Peyer's patch (tissue), 4 donors: ENCODE data around the gene SGCB. TPM values are rescaled to one million over a fixed set of nuclear protein-coding genes. Genes with fewer than 3 reads are reported as not detected.

Experiments used
- DNase-seq, 3 donors: peaks; one replicate each; pipeline ENCODE4 v3.0.0-alpha.2; 2017 to 2019
- H3K27ac ChIP-seq, 4 donors: fragments of 200-600 bp; sonication (generic); one replicate each; pipeline ENCODE4 v1.5.1; 2016 to 2019
- H3K27me3 ChIP-seq, 2 donors: fragments of 200-600 bp; sonication (generic); one replicate each; pipeline ENCODE4 v1.5.1; 2019
- H3K36me3 ChIP-seq, 3 donors: fragments of 200-600 bp; sonication (generic); one replicate each; pipeline ENCODE4 v1.5.1; 2016 to 2019
- H3K4me1 ChIP-seq, 4 donors: fragments of 200-600 bp; sonication (generic); one replicate each; pipeline ENCODE4 v1.5.1; 2016 to 2019
- H3K4me3 ChIP-seq, 4 donors: fragments of 200-600 bp; sonication (generic); 1 replicate in 3 of 4; 2 replicates in 1 of 4; pipeline ENCODE4 v1.5.1; 2016 to 2019; ENCODE audit warnings: mild to moderate bottlenecking in 1 of 4
- H3K9me3 ChIP-seq, 4 donors: fragments of 200-600 bp; sonication (generic); one replicate each; pipeline ENCODE4 v1.5.1; 2016 to 2019; ENCODE audit warnings: mild to moderate bottlenecking in 1 of 4
- CTCF ChIP-seq, 6 experiments: fragments of 450-650 bp in 4 of 6; fragments of 200-600 bp in 2 of 6; sonication (generic) in 1 of 6; IDR thresholded peaks; one replicate each; pipeline ENCODE4 v1.5.1; 2017 to 2019; ENCODE audit warnings: antibody characterized with exemption in 6 of 6, mild to moderate bottlenecking in 3 of 6, moderate library complexity in 1 of 6
- POLR2A ChIP-seq, 2 donors: fragments of 450-650 bp; IDR thresholded peaks; one replicate each; pipeline ENCODE4 v1.5.1; 2017; ENCODE audit warnings: antibody characterized with exemption in 2 of 2, mild to moderate bottlenecking in 2 of 2, moderate library complexity in 2 of 2
- total RNA-seq, 4 donors: library from RNA; depleted of rRNA; stranded (reverse); fragments of >200 nt; gene quantifications; one replicate each; pipeline ENCODE4 v1.1.0, GENCODE V29; 2016

Gene SGCB
- total RNA-seq, 4 donors from 2014 or later: 13.0 to 33.8 (median 21.5) TPM

DNA sequence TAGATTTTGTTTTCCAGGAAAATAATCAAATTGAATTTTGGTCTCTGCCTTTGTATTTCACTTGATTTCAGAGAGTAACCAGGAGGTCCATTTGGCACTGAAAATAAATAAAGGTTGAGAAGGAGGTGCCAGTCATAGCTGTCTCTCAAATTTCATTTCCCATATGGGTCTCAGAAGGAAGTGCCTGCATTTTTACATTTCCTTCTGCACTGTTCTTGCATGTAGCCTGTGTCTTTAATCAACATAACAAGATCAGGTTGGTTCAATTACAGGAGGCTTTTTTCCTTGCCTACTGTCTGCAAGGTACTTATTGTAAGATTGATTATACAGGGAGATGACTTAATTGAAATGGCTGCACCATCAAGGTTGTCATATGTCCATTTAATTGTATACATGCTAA lies 33.7 kb downstream of the SGCB start:
- Histone ChIP-seq H3K36me3 (no peaks in the 10 kb centered on the region), H3K9me3 (no peaks in the 10 kb centered on the region)
- TF ChIP-seq POLR2A (IDR thresholded peaks at IDR 0.05): no peak
- TF ChIP-seq CTCF (IDR thresholded peaks at IDR 0.05): no peak

GRCh38 chr4:52001616-52002015 lies 36.5 kb downstream of the SGCB start:
- no peaks in the 10 kb centered on the region for H3K27me3 ChIP-seq

More for the DNA sequence above, 33.7 kb downstream of the SGCB start:
- Histone ChIP-seq H3K4me3 (no peak overlapping the region), H3K27ac (no peak overlapping the region), H3K27me3 (no peaks in the 10 kb centered on the region), H3K4me1 (no peaks in the 10 kb centered on the region)
- DNase-seq: no peak

DNA sequence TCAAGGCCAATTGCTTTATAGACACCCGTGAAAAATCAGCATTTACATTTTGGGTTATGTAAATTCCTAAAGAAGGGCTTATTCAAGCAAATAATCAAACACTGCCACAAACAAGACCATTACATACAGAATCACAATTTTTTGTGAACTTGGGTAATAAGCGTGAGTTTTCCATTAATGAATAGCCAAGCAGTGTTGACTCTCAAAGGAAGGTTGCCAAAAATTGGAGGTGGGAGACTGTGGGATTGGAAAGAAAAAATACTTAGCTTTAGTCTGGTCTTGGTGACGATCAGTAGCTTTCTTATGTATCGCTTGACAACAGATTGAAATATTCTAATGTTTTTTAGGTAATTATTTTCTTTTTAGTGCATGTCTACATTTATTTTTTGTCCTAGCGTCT lies 38.8 kb downstream of the SGCB start:
- no peak overlapping the region for H3K27ac ChIP-seq
- no peak for DNase-seq
- H3K4me3 ChIP-seq: no peak overlapping the region
- no peaks in the 10 kb centered on the region for H3K27me3 ChIP-seq
- H3K36me3 ChIP-seq: peaks cover 0 to 13% (median 0%) of the 10 kb centered on the region in 3 donors
- no peaks in the 10 kb centered on the region for H3K4me1 ChIP-seq
- H3K9me3 ChIP-seq: no peaks in the 10 kb centered on the region
- no peak for TF ChIP-seq CTCF (IDR thresholded peaks at IDR 0.05)
- no peak for TF ChIP-seq POLR2A (IDR thresholded peaks at IDR 0.05)

More at GRCh38 chr4:52001616-52002015, 36.5 kb downstream of the SGCB start:
- TF ChIP-seq POLR2A (IDR thresholded peaks at IDR 0.05) (no peak), CTCF (IDR thresholded peaks at IDR 0.05) (no peak)
- no peaks in the 10 kb centered on the region for H3K9me3 ChIP-seq
- no peaks in the 10 kb centered on the region for H3K4me1 ChIP-seq
- no peak overlapping the region for H3K4me3 ChIP-seq
- H3K36me3 ChIP-seq: no peaks in the 10 kb centered on the region
- H3K27ac ChIP-seq: no peak overlapping the region
- no peak for DNase-seq

DNA sequence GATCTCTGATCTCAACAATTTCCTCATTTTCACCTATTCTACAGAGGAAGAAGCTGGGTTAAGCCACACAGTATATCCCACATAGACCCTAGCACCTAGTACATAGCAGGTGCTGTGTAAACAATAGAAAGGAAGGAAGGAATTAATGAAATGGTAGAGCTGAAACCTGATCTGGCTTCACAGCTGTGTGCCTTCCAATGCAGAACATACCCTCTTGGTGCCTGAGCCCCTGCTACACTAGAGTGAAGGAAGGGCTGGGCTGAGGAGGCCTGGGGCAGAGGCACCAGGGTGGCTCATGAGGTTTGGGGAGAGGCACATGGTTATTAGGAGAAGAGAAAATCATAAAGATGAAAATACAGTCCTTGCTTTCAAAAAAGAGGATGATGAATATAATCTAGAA lies 39.3 kb downstream of the SGCB start:
- DNase-seq: no peak
- TF ChIP-seq CTCF (IDR thresholded peaks at IDR 0.05) (no peak), POLR2A (IDR thresholded peaks at IDR 0.05) (no peak)
- peaks cover 0 to 13% (median 0%) of the 10 kb centered on the region in 3 donors for H3K36me3 ChIP-seq
- H3K4me3 ChIP-seq: no peak overlapping the region
- H3K27ac ChIP-seq: no peak overlapping the region
- no peaks in the 10 kb centered on the region for H3K27me3 ChIP-seq
- no peaks in the 10 kb centered on the region for H3K9me3 ChIP-seq
- H3K4me1 ChIP-seq: no peaks in the 10 kb centered on the region

GRCh38 chr4:51997647-51998046 lies 40.5 kb downstream of the SGCB start:
- Histone ChIP-seq H3K27ac (no peak overlapping the region), H3K4me1 (no peaks in the 10 kb centered on the region), H3K9me3 (no peaks in the 10 kb centered on the region), H3K36me3 (peaks cover 0 to 13% (median 0%) of the 10 kb centered on the region in 3 donors), H3K27me3 (no peaks in the 10 kb centered on the region), H3K4me3 (no peak overlapping the region)
- TF ChIP-seq CTCF (IDR thresholded peaks at IDR 0.05): no peak
- TF ChIP-seq POLR2A (IDR thresholded peaks at IDR 0.05): no peak
- DNase-seq: no peak
